ENCODE data around the gene DDX49. TPM values are rescaled to one million over a fixed set of nuclear protein-coding genes. Genes with fewer than 3 reads are reported as not detected.

DDX49 gene
- total and polyA plus RNA-seq, 4 donors = 13.2 to 36.1 (median 29.2) TPM

DNA sequence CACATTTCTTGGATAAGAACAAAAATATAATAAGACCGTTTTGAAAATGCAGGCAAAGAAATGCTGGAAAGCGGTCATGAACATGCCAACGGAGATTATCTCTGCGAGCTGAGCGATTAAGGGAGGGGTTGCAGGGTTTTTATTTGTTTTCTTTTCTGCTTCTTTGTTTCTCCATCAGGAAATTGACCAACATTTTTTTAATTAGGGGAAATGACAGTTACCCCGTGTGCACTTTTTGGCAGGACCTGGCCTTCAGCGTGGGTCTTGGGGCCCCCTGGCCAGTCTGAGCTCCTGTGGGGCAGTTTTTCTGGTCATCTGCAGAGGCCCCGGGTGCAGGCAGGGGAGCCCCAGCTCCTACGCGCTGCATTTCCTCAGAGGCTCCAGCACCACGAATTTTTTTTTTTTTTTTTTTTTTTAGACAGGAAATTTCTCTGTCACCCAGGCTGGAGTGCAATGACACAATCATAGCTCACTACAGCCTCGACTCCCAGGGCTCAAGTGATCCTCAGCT lies 52.8 kb downstream of the DDX49 start:
- 55% methylated on average over 12 of the region's 12 CpGs for WGBS
- Histone ChIP-seq H3K4me1 (ENCODE audit: control insufficient read depth in 4 of 4, insufficient read depth in 4 of 4, low read length in 3 of 4) (peaks cover 0 to 3% (median 0%) of the 10 kb centered on the region in 4 donors), H3K4me3 (ENCODE audit: low read depth in 1 of 3, low read length in 3 of 3) (no peak overlapping the region), H3K36me3 (ENCODE audit: control insufficient read depth in 4 of 4, insufficient read depth in 3 of 4, low read depth in 1 of 4, low read length in 3 of 4) (no peaks in the 10 kb centered on the region), H3K9me3 (ENCODE audit: control insufficient read depth in 4 of 4, low read length in 3 of 4) (no peaks in the 10 kb centered on the region), H3K27me3 (ENCODE audit: control insufficient read depth in 4 of 4, insufficient read depth in 4 of 4, low read length in 3 of 4) (no peaks in the 10 kb centered on the region), H3K9ac (ENCODE audit: low read depth in 1 of 2, low read length in 2 of 2) (no peak overlapping the region), H3K27ac (ENCODE audit: low read depth in 1 of 2, low read length in 2 of 2) (peak overlapping the region in 1 of 2 donors; percentile 54)
- DNase-seq (ENCODE audit: low spot score) = no peak
- TF ChIP-seq ZBTB33 (IDR thresholded peaks at IDR 0.05) (no peak), HNF4G (IDR thresholded peaks at IDR 0.05) (no peak), RAD21 (IDR thresholded peaks at IDR 0.05) (no peak), HNF4A (conservative IDR thresholded peaks at IDR 0.05) (no peak), GABPA (IDR thresholded peaks at IDR 0.05 in 1 of 2, conservative IDR thresholded peaks at IDR 0.05 in 1 of 2) (no peak), YY1 (IDR thresholded peaks at IDR 0.05) (no peak), JUND (IDR thresholded peaks at IDR 0.05) (no peak), NR2F2 (IDR thresholded peaks at IDR 0.05) (no peak), RXRA (IDR thresholded peaks at IDR 0.05) (no peak), SP1 (IDR thresholded peaks at IDR 0.05) (no peak), FOXA2 (IDR thresholded peaks at IDR 0.05) (no peak), TAF1 (conservative IDR thresholded peaks at IDR 0.05) (no peak), FOXA1 (IDR thresholded peaks at IDR 0.05) (no peak), REST (IDR thresholded peaks at IDR 0.05) (no peak), EGR1 (IDR thresholded peaks at IDR 0.05; ENCODE audit: low read depth in 2 of 2) (no peak), ATF3 (IDR thresholded peaks at IDR 0.05) (no peak)
- TF ChIP-seq, protein P1, sequence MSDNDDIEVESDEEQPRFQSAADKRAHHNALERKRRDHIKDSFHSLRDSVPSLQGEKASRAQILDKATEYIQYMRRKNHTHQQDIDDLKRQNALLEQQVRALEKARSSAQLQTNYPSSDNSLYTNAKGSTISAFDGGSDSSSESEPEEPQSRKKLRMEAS (IDR thresholded peaks at IDR 0.05) = no peak
- TF ChIP-seq, protein P2, sequence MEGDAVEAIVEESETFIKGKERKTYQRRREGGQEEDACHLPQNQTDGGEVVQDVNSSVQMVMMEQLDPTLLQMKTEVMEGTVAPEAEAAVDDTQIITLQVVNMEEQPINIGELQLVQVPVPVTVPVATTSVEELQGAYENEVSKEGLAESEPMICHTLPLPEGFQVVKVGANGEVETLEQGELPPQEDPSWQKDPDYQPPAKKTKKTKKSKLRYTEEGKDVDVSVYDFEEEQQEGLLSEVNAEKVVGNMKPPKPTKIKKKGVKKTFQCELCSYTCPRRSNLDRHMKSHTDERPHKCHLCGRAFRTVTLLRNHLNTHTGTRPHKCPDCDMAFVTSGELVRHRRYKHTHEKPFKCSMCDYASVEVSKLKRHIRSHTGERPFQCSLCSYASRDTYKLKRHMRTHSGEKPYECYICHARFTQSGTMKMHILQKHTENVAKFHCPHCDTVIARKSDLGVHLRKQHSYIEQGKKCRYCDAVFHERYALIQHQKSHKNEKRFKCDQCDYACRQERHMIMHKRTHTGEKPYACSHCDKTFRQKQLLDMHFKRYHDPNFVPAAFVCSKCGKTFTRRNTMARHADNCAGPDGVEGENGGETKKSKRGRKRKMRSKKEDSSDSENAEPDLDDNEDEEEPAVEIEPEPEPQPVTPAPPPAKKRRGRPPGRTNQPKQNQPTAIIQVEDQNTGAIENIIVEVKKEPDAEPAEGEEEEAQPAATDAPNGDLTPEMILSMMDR (IDR thresholded peaks at IDR 0.05; ENCODE audit: low read depth, low read length, missing input control) = no peak
